ENCODE results near the gene RUNX3.
A peak's percentile ranks its signal among the peaks of the same experiment; 100 is the strongest.

RUNX3 gene

DNA sequence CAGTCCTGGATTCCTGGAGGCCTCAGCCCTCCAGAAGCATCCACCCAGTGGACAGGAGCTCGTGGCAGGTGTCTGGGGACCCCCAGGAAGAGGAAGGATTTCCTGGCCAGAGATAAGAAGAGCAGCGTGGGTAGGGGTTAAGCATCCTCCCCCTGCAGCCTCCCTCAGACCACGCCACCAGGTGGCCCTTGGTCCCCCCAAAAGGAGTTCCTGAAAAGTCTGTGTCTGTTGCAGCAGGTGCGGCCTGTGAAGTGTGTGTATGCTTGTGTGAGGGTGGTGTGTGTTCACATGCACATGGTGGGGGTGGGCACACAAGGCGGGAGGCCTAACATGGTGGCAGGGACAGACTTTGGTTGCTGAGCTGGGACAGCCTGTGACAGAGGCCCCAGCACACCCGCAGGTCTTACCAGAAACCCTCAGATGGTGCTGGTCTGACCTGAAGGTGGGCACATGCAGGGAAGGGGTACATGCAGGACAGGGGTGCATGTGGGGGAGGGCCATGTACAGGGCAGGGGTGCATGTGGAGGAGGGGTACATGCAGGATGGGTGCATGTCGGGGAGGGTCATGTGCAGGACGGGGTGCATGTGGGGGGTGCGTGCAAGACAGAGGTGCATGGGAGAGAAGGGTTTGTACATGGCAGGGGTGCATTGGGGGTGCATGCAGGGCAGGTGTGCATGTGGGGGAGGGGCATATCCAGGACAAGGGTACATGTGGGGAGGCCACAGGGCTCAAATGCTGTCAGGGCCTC lies 18.2 kb upstream of the RUNX3 start:
- FAIRE-seq = no peak
- no peak for DNase-seq (ENCODE audit: insufficient read length, low spot score)

DNA sequence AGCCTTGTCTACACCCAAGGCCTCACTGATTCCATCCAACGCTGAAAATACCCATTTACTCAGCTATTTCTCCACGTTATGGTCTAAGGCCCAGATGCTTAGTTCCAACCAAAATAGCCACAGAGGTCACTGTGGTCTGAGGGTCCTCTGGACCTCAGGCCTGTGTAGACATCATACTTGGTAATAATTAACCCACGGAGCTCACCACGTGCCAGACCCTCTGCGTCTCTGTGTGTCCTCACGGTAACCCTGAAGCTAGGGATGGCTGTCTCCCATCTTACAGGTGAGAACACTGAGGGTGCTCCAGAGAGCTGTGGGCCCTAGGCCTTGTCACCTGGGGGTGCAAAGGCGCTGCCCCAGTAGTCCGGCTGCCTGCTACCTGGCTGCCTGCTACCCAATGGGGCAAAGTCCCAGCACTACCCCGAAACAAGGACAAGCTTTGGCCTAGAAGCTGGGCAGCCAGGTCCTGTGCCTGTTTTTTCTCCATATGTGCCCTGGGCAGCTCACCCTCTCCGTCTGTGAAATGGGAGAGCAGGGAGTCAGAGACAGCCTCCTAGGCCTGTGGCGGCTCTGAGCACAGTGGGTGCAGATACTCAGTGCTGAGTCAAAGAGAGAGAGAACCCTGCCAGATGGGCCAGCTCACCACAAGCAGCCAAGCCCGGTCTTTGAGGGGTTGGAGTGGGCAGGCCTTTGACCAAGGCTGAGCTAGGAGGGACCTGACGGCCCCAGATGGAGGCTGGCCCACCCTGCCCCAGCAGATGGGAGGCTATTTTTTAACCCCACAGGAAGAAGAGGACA lies 17.0 kb upstream of the RUNX3 start:
- FAIRE-seq (peak; percentile 98), DNase-seq (ENCODE audit: insufficient read length, low spot score) (peak; percentile 80)

DNA sequence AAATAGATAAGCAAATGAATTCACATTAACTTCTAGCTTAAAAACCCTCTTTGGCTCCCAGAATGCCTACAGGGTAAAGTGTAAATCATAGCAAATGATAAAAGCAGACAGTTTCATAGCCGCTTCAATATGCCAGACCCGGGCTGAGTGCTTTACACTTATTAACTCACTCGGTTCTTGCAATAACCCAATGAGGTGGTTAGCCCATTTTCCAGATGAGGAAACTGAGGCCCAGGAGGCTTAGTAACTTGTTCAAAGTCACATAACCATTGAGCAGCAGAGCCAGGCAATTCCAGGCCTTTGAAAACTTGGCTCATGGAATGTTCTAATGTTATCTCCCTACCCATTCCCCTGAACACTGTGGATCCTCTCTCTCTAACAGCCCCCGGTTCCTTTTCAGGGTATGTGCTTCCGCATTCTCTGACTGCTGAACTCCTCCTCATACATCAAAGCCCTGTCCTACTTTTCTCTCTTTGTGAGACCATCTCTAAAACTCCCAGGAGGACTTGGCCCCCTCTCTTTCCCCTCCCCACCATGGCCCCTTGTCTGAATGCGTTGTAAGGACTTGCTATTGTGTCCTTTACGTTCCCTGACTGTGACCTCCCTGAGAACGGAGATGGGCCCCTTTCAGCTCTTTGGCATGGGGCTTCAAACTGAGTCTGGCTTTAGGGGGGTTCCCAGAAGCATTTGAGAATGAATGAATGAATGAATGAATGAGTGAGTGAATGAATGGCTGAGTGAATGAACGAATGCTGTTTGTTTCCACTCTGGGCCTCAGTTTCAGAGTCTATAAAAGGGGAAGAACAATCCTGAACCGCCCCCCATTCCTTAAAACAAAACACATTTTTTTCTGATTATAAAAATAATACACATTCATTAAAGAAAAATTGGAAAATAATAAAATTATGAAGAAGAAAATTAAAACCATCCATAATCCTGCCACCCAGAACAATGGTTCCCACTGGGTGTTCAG lies 15.6 kb upstream of the RUNX3 start:
- FAIRE-seq = peak; percentile 62

DNA sequence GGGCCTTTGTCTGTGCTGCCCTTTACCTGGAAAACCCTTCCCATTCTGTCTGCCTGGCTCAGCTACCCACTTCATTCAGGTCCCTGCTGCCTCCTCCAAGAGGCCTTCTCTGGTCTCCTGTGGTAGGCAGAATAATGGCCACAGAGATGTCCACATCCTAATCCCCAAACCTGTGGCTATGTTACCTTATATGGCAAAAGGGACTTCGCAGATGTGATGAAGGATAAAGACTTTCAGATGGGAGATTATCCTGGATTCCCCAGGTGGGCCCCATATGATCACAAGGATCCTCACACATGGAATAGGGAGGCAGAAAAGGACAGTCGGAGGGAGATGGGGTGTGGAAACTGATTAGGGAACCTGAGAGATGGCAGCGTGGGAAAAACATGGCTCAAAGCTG lies 14.2 kb upstream of the RUNX3 start:
- no peak for FAIRE-seq
- no peak for DNase-seq (ENCODE audit: insufficient read length, low spot score)

More for the DNA sequence above, 15.6 kb upstream of the RUNX3 start:
- DNase-seq (ENCODE audit: insufficient read length, low spot score) = no peak

DNA sequence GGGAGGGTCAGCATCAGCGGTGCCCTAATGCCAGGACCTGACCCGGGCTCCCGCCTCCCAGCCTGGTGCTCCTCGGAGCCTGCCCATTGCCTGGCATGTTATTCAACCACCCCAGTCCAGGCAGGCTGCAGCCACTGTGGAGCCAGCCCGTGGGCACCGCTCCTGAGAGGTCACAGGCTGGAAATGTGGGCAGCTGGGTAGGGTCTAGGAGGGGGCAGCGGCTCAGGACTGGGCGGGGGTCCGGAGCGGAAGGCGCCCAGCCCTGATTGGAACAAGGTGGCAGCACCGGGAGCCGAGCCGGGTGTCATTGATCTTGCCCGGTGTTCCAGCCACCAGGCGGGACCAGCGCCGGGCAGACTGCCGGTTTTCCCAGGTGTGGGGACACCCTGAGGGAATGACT lies 12.7 kb upstream of the RUNX3 start:
- no peak for FAIRE-seq
- no peak for DNase-seq (ENCODE audit: insufficient read length, low spot score)

DNA sequence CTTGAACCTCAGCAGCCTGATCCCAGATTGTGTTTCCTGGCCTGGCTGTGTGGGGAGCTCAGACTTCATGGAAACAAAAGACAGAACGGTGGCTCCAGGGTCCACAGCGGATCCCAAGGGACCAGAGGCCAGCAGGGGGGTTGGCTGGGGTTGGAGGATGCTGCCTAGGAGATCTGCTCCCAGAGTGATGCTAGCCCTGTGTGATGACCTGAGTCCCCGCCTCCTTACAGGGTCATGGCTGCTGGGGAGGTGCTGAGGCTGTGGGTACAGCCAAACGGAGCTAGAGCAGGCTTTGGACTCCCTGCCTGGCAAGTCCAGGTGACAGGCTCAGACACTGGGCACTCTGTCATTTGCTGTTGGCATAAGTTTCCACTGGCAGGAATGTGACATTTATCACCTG lies 11.5 kb upstream of the RUNX3 start:
- no peak for DNase-seq (ENCODE audit: insufficient read length, low spot score)
- no peak for FAIRE-seq

DNA sequence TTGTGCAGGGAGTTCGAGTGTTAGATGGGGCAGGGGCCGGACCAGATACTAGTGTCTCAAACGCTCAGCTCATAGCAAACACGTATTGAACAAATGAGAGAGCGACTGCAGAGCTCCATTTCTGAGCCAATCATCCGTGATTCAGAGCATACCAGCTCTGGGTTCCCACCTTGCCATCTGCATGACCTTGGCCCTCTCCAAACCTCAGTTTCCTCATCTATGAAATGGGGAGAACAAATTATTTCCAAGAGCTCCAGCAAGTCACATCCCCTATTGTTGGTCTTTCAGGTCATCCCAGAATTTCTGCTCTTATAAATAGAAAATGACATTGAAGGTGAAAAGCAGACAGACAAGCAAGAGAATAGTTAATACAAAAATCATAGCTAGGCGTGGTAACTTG lies 10.2 kb upstream of the RUNX3 start:
- DNase-seq (ENCODE audit: insufficient read length, low spot score) (no peak), FAIRE-seq (no peak)

DNA sequence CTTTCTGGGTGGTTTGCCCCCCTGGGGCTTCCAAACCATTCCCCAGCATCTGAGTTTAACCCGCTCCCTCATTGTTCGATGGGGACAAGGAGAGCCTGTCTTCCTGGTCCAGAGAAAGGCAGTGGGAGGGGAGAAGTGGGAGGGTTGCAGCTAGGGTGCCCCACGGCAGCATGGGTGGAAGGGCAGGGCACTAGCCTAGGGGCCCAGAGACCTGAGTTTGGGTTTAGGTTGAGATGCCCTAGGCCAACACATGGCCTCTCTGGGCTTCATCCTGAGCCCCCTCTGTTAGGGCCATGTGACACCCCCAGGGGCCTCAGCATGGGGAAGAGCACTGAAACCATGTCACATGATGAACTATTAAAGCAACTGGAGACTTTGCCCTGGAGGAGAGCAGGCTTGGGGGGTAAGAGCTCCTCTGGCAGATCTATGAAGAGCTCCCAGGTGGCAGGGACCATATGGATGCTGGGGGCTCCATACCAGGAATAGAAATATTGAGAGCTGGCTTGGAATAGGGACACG lies 9.7 kb upstream of the RUNX3 start:
- no peak for FAIRE-seq
- no peak for DNase-seq (ENCODE audit: insufficient read length, low spot score)

DNA sequence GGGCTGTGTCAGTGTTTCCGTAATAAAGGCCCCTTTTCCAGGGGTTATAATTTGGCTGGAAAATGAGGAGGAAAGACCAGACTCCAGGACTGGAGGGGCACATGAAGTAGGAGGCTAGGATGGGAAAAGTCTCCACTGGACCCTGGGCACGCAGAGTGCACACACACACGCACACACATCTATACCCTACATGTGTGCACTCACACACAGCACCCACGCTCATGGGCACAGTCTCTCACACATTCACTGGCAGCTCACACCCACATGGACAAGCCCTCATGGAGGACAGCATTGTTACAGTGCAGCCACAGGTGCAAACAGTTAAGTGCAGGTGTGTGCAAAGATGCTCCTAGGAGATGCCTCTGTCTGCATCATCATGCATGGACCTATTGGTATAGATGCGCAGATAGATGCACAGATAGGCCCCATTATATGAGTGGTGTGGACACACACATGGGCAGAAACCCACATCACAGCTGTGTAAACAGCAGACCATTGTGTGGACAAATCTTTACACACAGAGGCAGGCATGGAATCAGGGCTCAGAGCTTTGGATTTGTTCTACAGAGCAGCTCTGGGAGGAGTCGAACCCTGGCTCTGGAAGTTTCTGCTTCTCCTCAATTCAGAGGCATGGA lies 9.1 kb upstream of the RUNX3 start:
- FAIRE-seq (no peak), DNase-seq (ENCODE audit: insufficient read length, low spot score) (no peak)

DNA sequence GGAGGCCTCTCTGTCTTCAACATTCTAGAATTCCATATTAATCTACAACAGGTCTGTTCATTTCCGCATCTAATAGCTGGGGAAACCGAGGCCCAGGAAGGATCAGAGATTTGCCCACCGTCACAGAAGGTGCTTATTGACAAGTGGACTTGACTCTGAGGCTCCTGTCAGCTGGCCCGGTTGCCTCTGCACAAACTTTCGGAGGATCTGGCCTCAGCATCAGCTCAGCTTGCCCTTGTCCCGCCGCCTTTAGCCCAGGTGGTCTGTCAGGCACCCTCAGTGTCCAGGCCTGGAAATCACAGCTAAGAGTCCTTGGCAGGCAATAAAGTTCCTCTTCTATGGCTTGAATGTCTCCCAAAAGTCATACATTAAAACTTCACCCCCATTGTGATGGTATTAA lies 8.2 kb upstream of the RUNX3 start:
- FAIRE-seq (no peak), DNase-seq (ENCODE audit: insufficient read length, low spot score) (no peak)

DNA sequence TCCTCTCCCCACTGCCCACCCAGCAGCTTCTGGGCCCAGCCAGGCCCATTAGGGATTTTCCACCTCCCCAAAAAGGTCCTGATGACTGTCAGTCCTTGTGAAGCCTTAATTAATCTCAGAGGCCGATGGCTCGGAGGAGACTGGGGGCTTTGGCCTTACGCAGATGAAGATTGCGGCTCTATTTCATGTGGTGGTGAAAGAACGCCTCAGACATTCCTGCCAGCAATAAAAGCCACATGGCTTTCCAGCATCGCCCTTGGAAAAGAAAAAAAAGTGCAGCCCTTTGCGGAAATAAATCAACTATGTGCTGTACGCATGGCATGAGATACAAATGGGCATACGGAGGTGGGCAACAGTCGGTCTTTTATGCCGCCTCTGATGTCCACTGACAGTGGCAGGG lies 6.6 kb upstream of the RUNX3 start:
- DNase-seq (ENCODE audit: insufficient read length, low spot score) = no peak
- no peak for FAIRE-seq

DNA sequence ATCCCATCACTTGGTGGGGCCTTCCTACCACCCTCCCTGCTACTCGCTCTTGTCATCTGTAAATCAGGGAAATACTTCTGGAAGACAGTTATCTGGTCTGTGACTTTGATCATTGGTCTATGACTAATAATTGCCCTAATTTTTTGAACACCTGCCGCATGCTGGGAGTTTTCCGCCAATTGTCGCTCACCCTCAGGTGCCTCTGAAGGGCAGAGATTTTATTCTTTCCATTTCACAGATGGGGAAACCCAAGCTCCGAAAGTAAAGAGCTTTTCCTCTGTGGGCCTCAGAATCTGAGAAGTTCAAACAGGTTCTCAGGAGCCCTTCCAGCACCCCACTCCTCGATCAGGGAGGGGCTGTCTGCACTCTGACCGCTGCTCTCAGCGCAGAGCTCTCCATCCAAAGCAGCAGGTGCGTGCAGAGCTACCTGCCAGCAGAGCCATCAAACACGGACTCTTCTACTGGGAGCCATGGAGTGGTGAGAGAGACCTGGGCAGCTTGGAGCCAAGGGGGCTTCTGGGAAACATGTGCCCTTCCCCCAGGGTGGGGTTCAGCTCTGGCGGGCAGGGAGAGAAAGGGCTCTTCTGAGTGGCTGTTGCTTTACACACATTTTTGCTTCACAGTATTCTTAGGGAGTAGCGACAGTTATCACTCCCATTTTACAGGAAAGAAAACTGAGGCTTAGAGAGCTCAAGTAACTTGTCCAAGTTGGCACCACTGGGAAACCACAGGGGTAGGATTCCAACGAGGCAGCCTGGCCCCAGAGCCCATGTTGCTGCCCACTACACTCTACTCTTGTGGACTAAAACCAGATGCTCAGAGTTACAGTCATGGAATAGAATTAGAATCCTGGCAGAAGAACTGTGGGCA lies 5.8 kb upstream of the RUNX3 start:
- FAIRE-seq (peak; percentile 77), DNase-seq (ENCODE audit: insufficient read length, low spot score) (no peak)

DNA sequence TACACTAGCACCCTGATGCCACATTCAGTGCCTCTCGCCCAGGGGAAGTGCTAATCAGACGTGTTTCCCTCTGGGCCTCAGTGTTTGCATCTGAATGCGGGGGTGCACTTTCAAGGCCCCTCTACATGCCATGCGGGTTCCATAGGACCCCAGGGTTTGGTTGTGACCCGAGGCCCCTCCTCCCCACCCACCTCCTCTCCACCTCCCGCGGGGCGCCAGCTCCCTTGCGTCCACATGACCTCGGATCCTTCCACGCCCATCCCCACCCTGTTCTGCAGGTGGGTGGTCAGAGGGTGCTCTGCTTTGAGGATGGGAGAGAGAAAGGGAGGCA lies 5.1 kb upstream of the RUNX3 start:
- FAIRE-seq (no peak), DNase-seq (ENCODE audit: insufficient read length, low spot score) (no peak)

DNA sequence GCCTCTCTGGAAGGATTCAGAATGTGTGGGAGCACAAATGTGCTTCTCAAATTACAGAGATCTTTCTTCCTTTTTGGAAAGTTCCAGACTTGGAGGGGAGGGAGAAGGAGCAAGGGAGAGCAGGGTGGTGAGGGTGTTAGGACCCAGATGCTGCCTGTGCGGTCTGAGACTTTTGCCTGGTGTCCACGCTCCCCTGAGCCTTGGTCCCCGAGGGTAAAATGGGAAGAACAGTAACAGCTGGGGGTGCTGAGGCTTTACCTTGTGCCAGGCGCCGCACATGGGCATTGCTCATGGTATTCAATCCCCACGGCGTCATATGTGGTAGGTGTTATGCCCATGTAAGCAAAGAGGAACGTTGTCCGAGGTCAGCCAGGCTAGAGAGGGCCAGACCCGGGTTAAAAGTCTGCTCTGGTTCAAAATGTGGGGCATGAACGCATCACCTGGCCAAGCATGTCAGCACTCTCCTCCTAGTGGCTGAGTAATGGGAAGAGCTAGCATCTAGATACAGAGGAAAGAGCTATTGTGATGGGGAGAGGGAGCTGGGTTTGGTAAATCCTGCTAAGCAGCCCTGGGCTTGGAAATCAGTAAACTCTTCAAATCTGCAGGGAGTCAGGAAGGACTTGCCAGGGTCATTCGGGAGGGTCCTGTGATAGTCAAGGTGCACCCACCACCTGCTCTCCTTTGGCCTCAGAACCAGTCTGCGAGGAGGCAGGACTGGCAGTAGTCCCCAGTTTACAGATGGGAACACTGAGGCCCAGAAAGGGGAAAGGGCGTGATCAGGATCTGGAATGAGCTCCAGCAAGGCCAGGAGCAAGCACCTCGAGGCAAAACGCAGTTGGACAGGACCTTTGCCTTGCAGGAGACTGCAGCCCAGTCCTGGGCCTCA lies 4.5 kb upstream of the RUNX3 start:
- no peak for DNase-seq (ENCODE audit: insufficient read length, low spot score)
- FAIRE-seq = peak; percentile 70

DNA sequence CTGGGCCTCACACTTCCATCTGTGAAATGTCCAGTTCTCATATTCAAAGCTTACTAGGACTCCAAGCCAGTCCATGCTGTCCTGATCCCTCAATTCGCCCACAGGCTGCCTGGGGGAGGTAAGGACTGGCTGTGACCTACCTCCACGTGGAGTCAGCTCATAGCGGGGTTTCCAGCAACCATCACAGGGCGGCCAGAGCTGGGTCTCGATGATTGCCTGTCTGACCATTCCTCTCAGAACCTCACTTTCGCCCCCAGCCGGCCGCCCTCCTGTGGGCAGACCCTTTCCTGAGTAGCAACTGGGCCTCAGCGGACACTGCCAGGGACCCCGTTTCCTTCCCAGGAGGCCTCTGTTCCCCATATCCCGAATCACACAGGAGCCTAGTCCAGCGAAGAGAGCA lies 3.4 kb upstream of the RUNX3 start:
- no peak for DNase-seq (ENCODE audit: insufficient read length, low spot score)
- no peak for FAIRE-seq

DNA sequence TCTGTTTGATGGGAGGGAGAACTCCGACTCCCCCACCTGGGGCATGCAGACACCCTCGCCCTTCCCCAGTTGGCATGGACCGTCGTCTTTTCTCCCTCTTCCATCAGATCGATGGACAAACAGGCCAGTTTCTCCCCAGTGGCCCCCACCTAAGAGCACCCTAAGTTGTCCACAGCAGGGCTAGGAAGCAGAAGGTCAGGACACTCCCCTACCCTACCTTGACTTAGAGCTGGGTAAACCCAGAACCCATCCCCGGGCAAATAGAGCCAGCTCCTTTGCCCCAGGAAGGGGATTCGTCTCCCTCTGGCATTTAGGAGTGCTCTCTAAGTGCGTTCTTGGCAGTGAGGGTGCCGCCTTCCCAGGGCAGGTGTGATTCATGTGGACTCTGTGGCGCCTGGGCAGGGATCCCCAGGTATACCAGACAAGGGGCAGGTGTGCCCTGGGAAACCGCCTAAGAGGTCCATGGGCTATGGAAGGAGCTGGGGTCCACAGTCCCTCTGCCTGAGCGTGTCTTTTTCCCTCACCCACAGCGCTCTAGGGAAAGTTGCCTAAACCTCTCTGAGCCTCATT lies 2.7 kb upstream of the RUNX3 start:
- FAIRE-seq = no peak
- DNase-seq (ENCODE audit: insufficient read length, low spot score) = no peak

DNA sequence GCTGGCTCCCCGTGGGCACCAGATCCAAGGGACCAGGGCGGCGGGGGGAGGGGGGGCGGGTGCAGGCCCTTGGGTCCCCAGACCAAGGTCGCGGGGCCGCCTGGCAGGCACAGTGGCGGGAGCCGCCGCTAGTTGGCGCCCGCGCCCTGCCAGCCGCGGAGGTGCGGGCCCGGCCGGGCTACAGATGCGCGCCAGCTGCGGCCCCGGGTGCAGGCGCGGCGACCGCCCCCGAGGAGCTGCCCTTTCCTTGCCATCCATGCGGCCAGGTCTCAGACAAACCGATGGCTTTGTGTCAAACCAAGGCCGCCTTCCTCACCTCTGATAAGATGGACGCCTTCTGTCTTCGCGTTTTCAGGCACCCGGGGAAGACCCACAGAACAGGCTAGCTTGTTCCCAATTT lies 2.2 kb upstream of the RUNX3 start:
- DNase-seq (ENCODE audit: insufficient read length, low spot score) (peak; percentile 65), FAIRE-seq (peak; percentile 85)

DNA sequence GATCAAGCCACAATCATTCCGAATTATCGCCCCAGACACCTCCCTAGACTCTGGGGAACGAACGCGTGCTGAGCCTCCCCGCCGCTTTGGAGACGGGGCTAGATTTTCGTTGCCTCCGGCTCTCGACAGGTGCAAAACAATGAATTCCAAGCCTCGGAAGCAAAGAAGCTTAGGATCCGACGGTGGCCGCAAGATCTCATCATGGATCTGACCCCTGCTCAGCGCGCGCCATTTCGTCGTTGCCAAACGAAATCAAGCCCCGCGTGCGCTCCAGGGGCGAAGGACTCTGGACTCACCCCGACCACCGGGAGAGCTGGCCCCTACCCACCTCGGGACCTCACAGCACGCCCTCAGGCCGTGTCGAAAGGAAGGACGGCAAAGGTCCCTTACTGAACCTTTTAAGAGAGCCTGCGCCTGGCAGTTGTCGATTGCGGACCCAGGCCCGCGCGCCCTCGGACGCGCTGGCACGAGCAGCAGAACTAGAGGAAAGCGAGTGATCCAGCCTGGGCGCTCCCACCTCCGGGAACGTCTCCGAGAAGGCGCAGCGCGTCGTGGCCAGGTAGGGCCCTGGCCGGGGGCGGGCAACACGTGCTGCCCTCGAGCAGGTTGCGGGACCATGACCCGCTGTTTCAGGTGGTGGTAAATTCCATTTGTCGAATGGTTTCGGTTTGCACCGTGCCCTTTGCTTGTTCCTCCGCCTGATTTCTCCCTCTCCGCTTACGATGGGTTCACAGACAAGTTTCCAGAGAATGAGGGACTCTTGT lies 1.6 kb upstream of the RUNX3 start:
- DNase-seq (ENCODE audit: insufficient read length, low spot score) (no peak), FAIRE-seq (no peak)
